Measurements from ENCODE around the gene KIF5B. TPM values are rescaled to one million over a fixed set of nuclear protein-coding genes. Genes with fewer than 3 reads are reported as not detected.

KIF5B gene
- total RNA-seq, 1 experiment from 2014 or later = 117 TPM

DNA sequence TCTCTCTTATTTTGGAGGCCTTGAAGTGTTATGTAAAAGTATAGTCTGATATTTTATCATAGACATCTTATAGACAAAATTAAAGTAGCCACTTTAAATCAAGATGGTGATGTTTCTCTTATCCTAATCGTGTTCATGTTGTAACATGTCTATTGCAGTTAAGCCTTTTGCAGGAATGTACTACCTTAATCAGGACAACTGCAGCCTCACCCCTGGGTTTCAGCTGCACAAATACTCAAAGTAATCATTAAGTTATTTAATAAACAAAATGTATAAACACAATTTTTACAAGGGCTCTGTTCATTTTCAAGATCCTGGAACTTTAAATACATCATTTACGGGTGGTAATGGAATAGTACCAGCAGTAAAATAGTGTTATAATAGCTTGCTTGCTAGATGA lies 14.4 kb upstream of the KIF5B start:
- DNase-seq (ENCODE audit: low read depth, low spot score) (no peak), ATAC-seq (no peak)
- POLR2A ChIA-PET = no interaction called here
- H3K4me1 ChIP-seq (ENCODE audit: control insufficient read depth in 1 of 2, insufficient read depth in 2 of 2, low read length in 2 of 2) = no peaks in the 10 kb centered on the region
- RAD21 ChIA-PET (ENCODE audit: low non-redundant PET in 1 of 2, low total read pairs in 2 of 2, uncharacterized antibody in 2 of 2, unreplicated experiment in 2 of 2) = no interaction called here
- TF ChIP-seq, protein P1, sequence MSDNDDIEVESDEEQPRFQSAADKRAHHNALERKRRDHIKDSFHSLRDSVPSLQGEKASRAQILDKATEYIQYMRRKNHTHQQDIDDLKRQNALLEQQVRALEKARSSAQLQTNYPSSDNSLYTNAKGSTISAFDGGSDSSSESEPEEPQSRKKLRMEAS (IDR thresholded peaks at IDR 0.05) = no peak
- no peak for TF ChIP-seq CBX3 (IDR thresholded peaks at IDR 0.05; ENCODE audit: low read depth)
- TF ChIP-seq, protein P2, sequence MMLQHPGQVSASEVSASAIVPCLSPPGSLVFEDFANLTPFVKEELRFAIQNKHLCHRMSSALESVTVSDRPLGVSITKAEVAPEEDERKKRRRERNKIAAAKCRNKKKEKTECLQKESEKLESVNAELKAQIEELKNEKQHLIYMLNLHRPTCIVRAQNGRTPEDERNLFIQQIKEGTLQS (IDR thresholded peaks at IDR 0.05) = no peak
- TF ChIP-seq JUND (IDR thresholded peaks at IDR 0.05) = no peak
- TF ChIP-seq EZH2phosphoT487 (IDR thresholded peaks at IDR 0.05; ENCODE audit: borderline replicate concordance) = no peak
- TF ChIP-seq TCF7L2 (IDR thresholded peaks at IDR 0.05; ENCODE audit: borderline replicate concordance, extremely low read depth, insufficient read depth, insufficient read length) = no peak
- no peak for TF ChIP-seq POLR2A (IDR thresholded peaks at IDR 0.05; ENCODE audit: borderline replicate concordance, extremely low read depth, insufficient read depth, insufficient read length)
- TF ChIP-seq ZNF274 (IDR thresholded peaks at IDR 0.05; ENCODE audit: low read depth, low read length) = no peak
- TF ChIP-seq, protein P3, sequence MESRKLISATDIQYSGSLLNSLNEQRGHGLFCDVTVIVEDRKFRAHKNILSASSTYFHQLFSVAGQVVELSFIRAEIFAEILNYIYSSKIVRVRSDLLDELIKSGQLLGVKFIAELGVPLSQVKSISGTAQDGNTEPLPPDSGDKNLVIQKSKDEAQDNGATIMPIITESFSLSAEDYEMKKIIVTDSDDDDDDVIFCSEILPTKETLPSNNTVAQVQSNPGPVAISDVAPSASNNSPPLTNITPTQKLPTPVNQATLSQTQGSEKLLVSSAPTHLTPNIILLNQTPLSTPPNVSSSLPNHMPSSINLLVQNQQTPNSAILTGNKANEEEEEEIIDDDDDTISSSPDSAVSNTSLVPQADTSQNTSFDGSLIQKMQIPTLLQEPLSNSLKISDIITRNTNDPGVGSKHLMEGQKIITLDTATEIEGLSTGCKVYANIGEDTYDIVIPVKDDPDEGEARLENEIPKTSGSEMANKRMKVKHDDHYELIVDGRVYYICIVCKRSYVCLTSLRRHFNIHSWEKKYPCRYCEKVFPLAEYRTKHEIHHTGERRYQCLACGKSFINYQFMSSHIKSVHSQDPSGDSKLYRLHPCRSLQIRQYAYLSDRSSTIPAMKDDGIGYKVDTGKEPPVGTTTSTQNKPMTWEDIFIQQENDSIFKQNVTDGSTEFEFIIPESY (IDR thresholded peaks at IDR 0.05; ENCODE audit: extremely low read depth, insufficient replicate concordance, low read length) = no peak
- no peak for TF ChIP-seq SIN3A (IDR thresholded peaks at IDR 0.05; ENCODE audit: low read depth)
- TF ChIP-seq POLR2AphosphoS5 (IDR thresholded peaks at IDR 0.05; ENCODE audit: low read depth, low read length) = no peak
- no peak for TF ChIP-seq CEBPB (IDR thresholded peaks at IDR 0.05; ENCODE audit: low read depth)
- no peak for TF ChIP-seq EZH2 (IDR thresholded peaks at IDR 0.05)
- TF ChIP-seq YY1 (IDR thresholded peaks at IDR 0.05; ENCODE audit: extremely low read depth, insufficient replicate concordance, low read depth, low read length) = no peak
- no peak for TF ChIP-seq RAD21 (IDR thresholded peaks at IDR 0.05; ENCODE audit: low read depth)
- H3K27ac ChIP-seq (ENCODE audit: low read depth, low read length) = no peak overlapping the region
- no peaks in the 10 kb centered on the region for H3K9me3 ChIP-seq (ENCODE audit: control insufficient read depth in 1 of 2, insufficient read depth in 1 of 2, low read depth in 1 of 2, low read length in 2 of 2)
- CTCF ChIA-PET = no interaction called here
- BruUV-seq (replicated peaks) = no TSS peak
- H3K27me3 ChIP-seq (ENCODE audit: insufficient read depth, low read length) = no peaks in the 10 kb centered on the region
- H3K9me2 ChIP-seq (ENCODE audit: insufficient read depth) = no peaks in the 10 kb centered on the region
- no peak overlapping the region for H3K4me2 ChIP-seq (ENCODE audit: low read length)
- H3K9ac ChIP-seq (ENCODE audit: low read length) = no peak overlapping the region
- no peak overlapping the region for H3K4me3 ChIP-seq (replicated peaks in 1 of 2; ENCODE audit: low read depth in 1 of 2, low read length in 2 of 2)
- no peak overlapping the region for H2AFZ ChIP-seq (ENCODE audit: low read depth, low read length, poor library complexity, severe bottlenecking)
- no peaks in the 10 kb centered on the region for H4K20me1 ChIP-seq (ENCODE audit: insufficient read depth)
- intact Hi-C loops (cut with micrococcal nuclease) = no loop called here
- H3K79me2 ChIP-seq (ENCODE audit: insufficient read depth, low read length) = no peaks in the 10 kb centered on the region
- H3K36me3 ChIP-seq (ENCODE audit: control insufficient read depth in 1 of 2, insufficient read depth in 2 of 2, low read length in 2 of 2) = no peaks in the 10 kb centered on the region

All from HCT116 (cell line).